ENCODE data around the gene WDR18. TPM values are rescaled to one million over a fixed set of nuclear protein-coding genes. Genes with fewer than 3 reads are reported as not detected.

Gene WDR18
- total RNA-seq, 1 donor from 2014 or later = 78.7 TPM

GRCh38 chr19:1006711-1007398, 22.7 kb downstream of the WDR18 start:
- DNase-seq (ENCODE audit: extremely low read depth, low read depth, low spot score) = no peak

GRCh38 chr19:1007399-1008251, 23.5 kb downstream of the WDR18 start:
- no peak for DNase-seq (ENCODE audit: extremely low read depth, low read depth, low spot score)

GRCh38 chr19:1008268-1009040, 24.3 kb downstream of the WDR18 start:
- DNase-seq (ENCODE audit: extremely low read depth, low read depth, low spot score) = no peak

GRCh38 chr19:1009041-1009980, 25.2 kb downstream of the WDR18 start:
- no peak for DNase-seq (ENCODE audit: extremely low read depth, low read depth, low spot score)

GRCh38 chr19:1009981-1010538, 25.9 kb downstream of the WDR18 start:
- DNase-seq (ENCODE audit: extremely low read depth, low read depth, low spot score) = no peak

GRCh38 chr19:1010586-1011510, 26.7 kb downstream of the WDR18 start:
- no peak for DNase-seq (ENCODE audit: extremely low read depth, low read depth, low spot score)

GRCh38 chr19:1011831-1012333, 27.7 kb downstream of the WDR18 start:
- DNase-seq (ENCODE audit: extremely low read depth, low read depth, low spot score) = no peak

- no peak for DNase-seq (ENCODE audit: extremely low read depth, low read depth, low spot score)
Measured at GRCh38 chr19:1012334-1012733, 28.2 kb downstream of the WDR18 start.

- no peak for DNase-seq (ENCODE audit: extremely low read depth, low read depth, low spot score)
Measured at GRCh38 chr19:1013218-1013617, 29.1 kb downstream of the WDR18 start.

- DNase-seq (ENCODE audit: extremely low read depth, low read depth, low spot score) = no peak
Measured at GRCh38 chr19:1014161-1015060, 30.3 kb downstream of the WDR18 start.

- no peak for DNase-seq (ENCODE audit: extremely low read depth, low read depth, low spot score)
Measured at GRCh38 chr19:1015061-1015781, 31.1 kb downstream of the WDR18 start.

GRCh38 chr19:1015782-1016646, 31.9 kb downstream of the WDR18 start:
- no peak for DNase-seq (ENCODE audit: extremely low read depth, low read depth, low spot score)

GRCh38 chr19:1016647-1017114, 32.5 kb downstream of the WDR18 start:
- no peak for DNase-seq (ENCODE audit: extremely low read depth, low read depth, low spot score)

- no peak for DNase-seq (ENCODE audit: extremely low read depth, low read depth, low spot score)
Measured at GRCh38 chr19:1017115-1017905, 33.2 kb downstream of the WDR18 start.

- no peak for DNase-seq (ENCODE audit: extremely low read depth, low read depth, low spot score)
Measured at GRCh38 chr19:1017906-1018305, 33.8 kb downstream of the WDR18 start.
